Measurements from ENCODE around the gene SYPL1. TPM values are rescaled to one million over a fixed set of nuclear protein-coding genes. Genes with fewer than 3 reads are reported as not detected.

Gene SYPL1
- total and polyA plus RNA-seq, 9 of the 15 experiments (the other 6 are each of a cell fraction or from before 2014, with no cell fraction given), result 23.8 to 214 (median 70.2) TPM

- TF ChIP-seq MGA (IDR thresholded peaks at IDR 0.05), result peak; percentile 74
- 0 out of 2 replicates have a peak, but pooled peaks have one; percentile 45 for TF ChIP-seq ZBTB40 (IDR thresholded peaks at IDR 0.05)
- TF ChIP-seq ZBTB40 (CRISPR knock-in tag; IDR thresholded peaks at IDR 0.05), result no peak
Observed at GRCh38 chr7:106111655-106112117, 426 bp downstream of the SYPL1 start (continued).

Measured in K562 (cell line).